A549 (cell line): Measurements from ENCODE around the gene CPA3.

ENCODE experiments used
- BHLHE40 ChIP-seq: IDR thresholded peaks from 2 replicates; pipeline ENCODE4 v1.6.1; 2012; ENCODE audit warnings: low read depth, low read length, inconsistent platforms
- CEBPB ChIP-seq, 2 experiments: fragments of >200 bp in 1 of 2; sonication (Bioruptor Twin) in 1 of 2; formaldehyde crosslinking in 1 of 2; IDR thresholded peaks; 2 replicates each; pipeline ENCODE4 v1.6.1; 2012 to 2016
- CHD2 ChIP-seq: fragments of 150-350 bp; IDR thresholded peaks from 2 replicates; pipeline ENCODE4 v1.6.1; 2014; ENCODE audit warnings: low read length; ENCODE audit not compliant: partially characterized antibody
- EHMT2 ChIP-seq: fragments of 200-600 bp; sonication (generic); IDR thresholded peaks from 2 replicates; pipeline ENCODE4 v1.6.1; 2016; ENCODE audit warnings: antibody characterized with exemption, low read depth, mild to moderate bottlenecking, moderate library complexity
- FOSL2 ChIP-seq, 2 experiments: fragments of 450-650 bp in 1 of 2; fragments of >200 bp in 1 of 2; sonication (Bioruptor Twin) in 1 of 2; formaldehyde crosslinking; IDR thresholded peaks; 2 replicates each; pipeline versions ENCODE4 v1.5.0 to v1.6.1; 2016 to 2020; ENCODE audit warnings: mild to moderate bottlenecking in 1 of 2, moderate library complexity in 1 of 2
- JUN ChIP-seq, 2 experiments: fragments of >200 bp; sonication (Bioruptor Twin); formaldehyde crosslinking; IDR thresholded peaks; 2 replicates in 1 of 2; 3 replicates in 1 of 2; pipeline ENCODE4 v1.6.1; 2016 to 2017
- MAFK ChIP-seq: fragments of 450-650 bp; IDR thresholded peaks from 2 replicates; pipeline ENCODE4 v1.6.1; 2014; ENCODE audit not compliant: partially characterized antibody
- MAZ ChIP-seq: fragments of 150-350 bp; IDR thresholded peaks from 2 replicates; pipeline ENCODE4 v1.6.1; 2014; ENCODE audit warnings: antibody characterized with exemption, low read depth, low read length, borderline replicate concordance
- MYC ChIP-seq: IDR thresholded peaks from 2 replicates; pipeline ENCODE4 v1.6.1; 2012; ENCODE audit warnings: mild to moderate bottlenecking, inconsistent platforms, low read length, improper control_type of control experiment, borderline replicate concordance
- POLR2A ChIP-seq: IDR thresholded peaks from 2 replicates; pipeline ENCODE4 v1.6.1; 2012; ENCODE audit warnings: mild to moderate bottlenecking, low read length
- REST ChIP-seq: fragments of 200-600 bp; sonication (generic); IDR thresholded peaks from 2 replicates; pipeline ENCODE4 v1.6.1; 2016; ENCODE audit warnings: antibody characterized with exemption, mild to moderate bottlenecking, moderate library complexity
- USF2 ChIP-seq: fragments of 450-650 bp; IDR thresholded peaks from 2 replicates; pipeline ENCODE4 v1.6.1; 2014; ENCODE audit warnings: antibody characterized with exemption
- TF ChIP-seq, protein P1 (sequence below): fragments of >200 bp; sonication (Bioruptor Twin); formaldehyde crosslinking; IDR thresholded peaks from 3 replicates; pipeline ENCODE4 v1.5.1; 2016
- TF ChIP-seq, protein P2 (sequence below): IDR thresholded peaks from 2 replicates; pipeline ENCODE4 v1.6.1; 2012

DNA sequence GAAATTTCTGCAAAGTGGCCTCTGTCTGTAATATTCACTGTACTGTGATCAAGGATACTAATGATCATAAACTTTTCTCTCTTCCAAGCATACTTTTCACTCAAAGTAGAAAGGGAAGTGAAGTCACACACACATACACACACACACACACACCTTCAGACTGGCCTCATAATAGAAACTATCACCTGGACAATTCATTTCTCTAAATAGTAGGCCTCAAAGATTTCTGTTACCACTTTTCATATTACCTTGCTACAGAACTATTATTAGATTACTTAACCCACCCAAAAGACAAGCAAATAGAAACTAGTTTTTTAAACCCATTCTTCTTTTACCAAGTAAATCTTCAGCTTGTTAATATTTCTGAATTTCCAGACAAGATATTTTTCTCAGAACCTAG is 25.3 kb upstream of the CPA3 start:
- no peak for TF ChIP-seq EHMT2
- TF ChIP-seq POLR2A, result no peak
- TF ChIP-seq, protein P1, sequence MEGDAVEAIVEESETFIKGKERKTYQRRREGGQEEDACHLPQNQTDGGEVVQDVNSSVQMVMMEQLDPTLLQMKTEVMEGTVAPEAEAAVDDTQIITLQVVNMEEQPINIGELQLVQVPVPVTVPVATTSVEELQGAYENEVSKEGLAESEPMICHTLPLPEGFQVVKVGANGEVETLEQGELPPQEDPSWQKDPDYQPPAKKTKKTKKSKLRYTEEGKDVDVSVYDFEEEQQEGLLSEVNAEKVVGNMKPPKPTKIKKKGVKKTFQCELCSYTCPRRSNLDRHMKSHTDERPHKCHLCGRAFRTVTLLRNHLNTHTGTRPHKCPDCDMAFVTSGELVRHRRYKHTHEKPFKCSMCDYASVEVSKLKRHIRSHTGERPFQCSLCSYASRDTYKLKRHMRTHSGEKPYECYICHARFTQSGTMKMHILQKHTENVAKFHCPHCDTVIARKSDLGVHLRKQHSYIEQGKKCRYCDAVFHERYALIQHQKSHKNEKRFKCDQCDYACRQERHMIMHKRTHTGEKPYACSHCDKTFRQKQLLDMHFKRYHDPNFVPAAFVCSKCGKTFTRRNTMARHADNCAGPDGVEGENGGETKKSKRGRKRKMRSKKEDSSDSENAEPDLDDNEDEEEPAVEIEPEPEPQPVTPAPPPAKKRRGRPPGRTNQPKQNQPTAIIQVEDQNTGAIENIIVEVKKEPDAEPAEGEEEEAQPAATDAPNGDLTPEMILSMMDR, result no peak
- TF ChIP-seq, protein P2, sequence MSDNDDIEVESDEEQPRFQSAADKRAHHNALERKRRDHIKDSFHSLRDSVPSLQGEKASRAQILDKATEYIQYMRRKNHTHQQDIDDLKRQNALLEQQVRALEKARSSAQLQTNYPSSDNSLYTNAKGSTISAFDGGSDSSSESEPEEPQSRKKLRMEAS, result no peak
- TF ChIP-seq REST, result no peak
- TF ChIP-seq MAZ, result no peak
- no peak for TF ChIP-seq MAFK
- TF ChIP-seq CHD2, result no peak
- TF ChIP-seq JUN (IDR thresholded peaks at IDR 0.05), result no peak
- no peak for TF ChIP-seq FOSL2 (IDR thresholded peaks at IDR 0.05)
- no peak for TF ChIP-seq FOSL2 (CRISPR knock-in tag; IDR thresholded peaks at IDR 0.05)
- TF ChIP-seq MYC, result no peak
- no peak for TF ChIP-seq USF2
- no peak for TF ChIP-seq BHLHE40
- TF ChIP-seq CEBPB (IDR thresholded peaks at IDR 0.05), result no peak
